ENCODE measurements around the gene SNTG2.

SNTG2 gene

GRCh38 chr2:1147873-1148612 is 197.4 kb downstream of the SNTG2 start:
- no peak for DNase-seq (ENCODE audit: low spot score)

GRCh38 chr2:1150724-1151511 is 200.3 kb downstream of the SNTG2 start:
- DNase-seq (ENCODE audit: low spot score), result no peak

GRCh38 chr2:1152375-1152774 is 201.7 kb downstream of the SNTG2 start:
- no peak for DNase-seq (ENCODE audit: low spot score)

GRCh38 chr2:1153920-1154319 is 203.3 kb downstream of the SNTG2 start:
- DNase-seq (ENCODE audit: low spot score), result no peak

- DNase-seq (ENCODE audit: low spot score), result no peak
These were observed 204.3 kb downstream of the SNTG2 start for GRCh38 chr2:1154710-1155594.

GRCh38 chr2:1156059-1156458 is 205.4 kb downstream of the SNTG2 start:
- no peak for DNase-seq (ENCODE audit: low spot score)

- no peak for DNase-seq (ENCODE audit: low spot score)
These were observed 205.9 kb downstream of the SNTG2 start for GRCh38 chr2:1156531-1156930.

- DNase-seq (ENCODE audit: low spot score), result no peak
These were observed 206.5 kb downstream of the SNTG2 start for GRCh38 chr2:1157107-1157506.

GRCh38 chr2:1159013-1159412 is 208.4 kb downstream of the SNTG2 start:
- no peak for DNase-seq (ENCODE audit: low spot score)

- no peak for DNase-seq (ENCODE audit: low spot score)
These were observed 211.6 kb downstream of the SNTG2 start for GRCh38 chr2:1162246-1162645.

GRCh38 chr2:1162768-1163584 is 212.3 kb downstream of the SNTG2 start:
- no peak for DNase-seq (ENCODE audit: low spot score)

- DNase-seq (ENCODE audit: low spot score), result no peak
These were observed 216.3 kb downstream of the SNTG2 start for GRCh38 chr2:1166976-1167375.

GRCh38 chr2:1168846-1169245 is 218.2 kb downstream of the SNTG2 start:
- DNase-seq (ENCODE audit: low spot score), result no peak

- no peak for DNase-seq (ENCODE audit: low spot score)
These were observed 218.8 kb downstream of the SNTG2 start for GRCh38 chr2:1169291-1169949.

GRCh38 chr2:1170241-1170640 is 219.6 kb downstream of the SNTG2 start:
- DNase-seq (ENCODE audit: low spot score), result no peak

GRCh38 chr2:1170711-1171110 is 220.1 kb downstream of the SNTG2 start:
- no peak for DNase-seq (ENCODE audit: low spot score)

GRCh38 chr2:1173528-1173927 is 222.9 kb downstream of the SNTG2 start:
- no peak for DNase-seq (ENCODE audit: low spot score)

- no peak for DNase-seq (ENCODE audit: low spot score)
These were observed 231.2 kb downstream of the SNTG2 start for GRCh38 chr2:1181893-1182292.

GRCh38 chr2:1183300-1183699 is 232.7 kb downstream of the SNTG2 start:
- DNase-seq (ENCODE audit: low spot score), result no peak

GRCh38 chr2:1186421-1186820 is 235.8 kb downstream of the SNTG2 start:
- no peak for DNase-seq (ENCODE audit: low spot score)

- DNase-seq (ENCODE audit: low spot score), result no peak
These were observed 236.5 kb downstream of the SNTG2 start for GRCh38 chr2:1187189-1187588.

Data from hematopoietic multipotent progenitor cell treated with erythropoietin and hydrocortisone succinate and interleukin-3 and kit ligand, for 15 days (in vitro differentiated cells).